ENCODE measurements around the gene TFIP11.

TFIP11 gene

DNA sequence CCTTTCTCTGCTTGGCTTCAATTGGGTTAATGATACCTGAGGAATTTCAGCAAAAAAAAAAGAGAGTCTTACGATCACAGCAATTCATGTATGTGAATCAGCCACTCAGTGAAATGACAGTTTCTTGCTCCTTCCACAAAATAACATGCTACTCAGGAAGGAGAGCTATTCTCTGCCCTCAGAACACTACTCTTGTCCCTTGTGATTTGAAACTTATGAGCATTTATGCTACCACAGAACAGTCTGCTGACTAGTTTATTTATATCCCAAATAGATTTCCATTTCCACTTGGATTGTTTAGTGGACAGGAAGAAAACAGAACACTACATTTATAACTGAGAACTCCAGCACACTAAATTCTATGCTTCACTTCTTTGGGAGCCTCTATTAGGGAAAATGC is 8.5 kb downstream of the TFIP11 start:
- DNase-seq (ENCODE audit: low read depth in 2 of 2): no peak

DNA sequence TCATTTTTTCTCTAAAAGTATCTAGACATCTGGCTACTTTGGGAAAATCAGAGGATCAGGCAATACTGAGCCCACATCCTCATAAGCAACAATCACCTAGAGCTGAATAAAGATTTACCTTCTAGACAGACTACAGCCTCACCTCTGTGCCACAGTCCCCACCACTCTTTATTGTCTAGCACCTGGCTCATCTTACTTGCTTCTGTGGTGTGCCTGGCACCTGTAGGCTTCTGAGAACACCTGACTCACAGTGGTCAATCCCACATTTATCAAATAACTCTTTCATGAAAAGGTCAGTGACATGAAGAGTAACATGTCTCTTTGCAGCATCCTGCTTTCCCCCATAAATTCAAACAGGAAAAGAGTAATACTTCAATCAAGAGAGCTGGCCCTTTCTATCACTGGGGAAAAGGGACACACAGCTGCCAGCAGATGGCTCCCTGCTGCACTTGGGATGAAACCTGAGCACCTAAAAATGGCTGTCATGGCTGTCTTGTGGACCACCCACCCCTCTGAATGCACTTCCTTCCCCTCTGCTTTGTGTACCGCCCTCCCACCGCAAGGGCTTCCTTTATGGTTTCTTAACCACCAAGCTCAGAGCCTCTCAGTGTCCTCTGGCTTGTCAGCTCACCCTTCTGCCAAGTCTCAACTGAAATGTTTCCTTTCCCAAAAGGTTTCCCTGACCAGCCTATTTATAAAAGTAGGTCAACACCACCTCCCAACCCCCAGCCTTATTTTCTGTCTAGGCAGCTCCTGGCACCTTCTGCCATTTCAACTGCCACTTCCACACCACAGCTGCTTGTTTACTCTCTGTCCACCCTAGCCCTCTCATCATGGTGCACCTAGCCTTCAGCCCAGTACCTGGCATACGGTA is 9.3 kb downstream of the TFIP11 start:
- peak in 1 of 2 donors; percentile 32 for DNase-seq (ENCODE audit: low read depth in 2 of 2)

DNA sequence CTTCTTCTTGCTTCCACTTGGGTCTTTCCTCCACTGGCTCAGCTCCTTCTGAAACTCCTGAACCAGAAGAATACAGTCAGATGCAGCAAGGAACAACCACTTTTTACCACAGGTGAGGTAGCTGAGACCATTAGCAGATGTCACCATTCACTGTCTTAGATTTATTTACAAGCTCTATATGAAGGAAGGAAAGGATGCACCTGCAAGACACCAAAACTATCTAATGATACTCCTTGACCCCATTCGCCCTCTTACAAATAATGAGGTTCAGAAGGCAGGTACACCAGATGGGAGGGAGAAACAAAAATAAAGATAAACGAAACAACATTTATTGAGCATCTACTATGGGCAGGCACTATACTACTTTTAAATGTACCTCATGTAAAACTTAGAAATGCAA is 10.3 kb downstream of the TFIP11 start:
- no peak for DNase-seq (ENCODE audit: low read depth in 2 of 2)

DNA sequence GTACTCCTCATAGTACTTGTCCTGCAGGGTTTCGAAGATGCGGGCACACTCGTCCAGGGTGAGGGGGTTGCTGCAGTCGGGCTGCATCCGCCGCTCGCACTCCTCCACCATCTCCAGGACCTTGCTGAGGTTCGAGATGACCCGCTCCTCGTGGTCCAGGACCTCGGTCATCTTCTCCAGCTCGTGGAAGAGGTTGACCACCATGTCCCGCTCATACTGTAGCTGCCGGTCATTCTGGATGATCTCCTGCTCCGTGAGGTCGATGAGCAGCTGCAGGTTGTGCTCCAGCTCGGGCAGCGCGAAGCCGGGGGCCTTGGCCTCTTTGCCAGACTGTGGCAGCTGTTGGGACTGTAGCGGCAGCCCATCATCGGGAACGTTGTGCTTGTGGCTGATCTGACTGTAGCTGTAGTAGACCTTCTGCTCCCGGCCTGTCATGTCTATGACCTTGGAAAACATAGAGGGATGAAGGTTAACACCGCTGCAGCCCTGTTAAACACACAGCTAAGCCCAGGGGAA is 13.0 kb downstream of the TFIP11 start:
- no peak for DNase-seq (ENCODE audit: low read depth in 2 of 2)

DNA sequence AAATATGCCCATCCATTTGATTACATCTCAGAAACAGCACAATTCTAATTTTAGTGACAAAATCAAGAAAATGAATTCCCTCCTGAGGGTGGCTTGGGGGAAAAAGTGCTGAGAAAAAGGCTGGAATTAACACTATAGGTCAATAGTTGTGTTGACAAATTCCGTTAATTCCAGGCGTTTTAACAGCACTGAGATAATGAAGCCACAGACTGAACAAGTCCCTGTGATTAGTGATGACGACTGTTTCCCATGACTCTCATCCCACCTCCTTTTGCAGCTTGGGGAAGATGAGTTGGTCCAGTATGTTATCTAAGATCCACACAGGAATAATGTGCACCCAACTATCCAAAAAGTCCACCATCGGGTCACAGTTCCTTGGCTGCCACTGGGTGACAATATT is 15.8 kb downstream of the TFIP11 start:
- DNase-seq (ENCODE audit: low read depth in 2 of 2): no peak

DNA sequence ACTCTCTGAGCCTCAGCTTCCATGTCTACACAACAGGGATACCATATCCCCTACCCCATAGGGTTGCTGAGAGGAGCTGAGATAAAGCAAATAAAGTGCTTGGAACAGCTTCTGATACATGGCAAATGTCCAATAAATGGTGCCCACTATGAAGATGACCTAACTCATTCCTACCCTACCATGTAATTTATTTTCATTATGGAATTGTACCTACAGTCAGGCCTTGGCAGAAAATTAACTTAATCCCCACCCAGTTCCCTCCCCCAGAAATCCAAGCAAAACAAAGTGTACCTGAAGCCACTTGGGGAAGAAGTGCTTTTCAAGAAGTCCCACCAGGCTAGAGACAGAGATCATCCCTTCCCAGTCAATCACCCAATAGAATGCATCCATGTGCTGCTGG is 17.8 kb downstream of the TFIP11 start:
- DNase-seq (ENCODE audit: low read depth in 2 of 2): no peak

DNA sequence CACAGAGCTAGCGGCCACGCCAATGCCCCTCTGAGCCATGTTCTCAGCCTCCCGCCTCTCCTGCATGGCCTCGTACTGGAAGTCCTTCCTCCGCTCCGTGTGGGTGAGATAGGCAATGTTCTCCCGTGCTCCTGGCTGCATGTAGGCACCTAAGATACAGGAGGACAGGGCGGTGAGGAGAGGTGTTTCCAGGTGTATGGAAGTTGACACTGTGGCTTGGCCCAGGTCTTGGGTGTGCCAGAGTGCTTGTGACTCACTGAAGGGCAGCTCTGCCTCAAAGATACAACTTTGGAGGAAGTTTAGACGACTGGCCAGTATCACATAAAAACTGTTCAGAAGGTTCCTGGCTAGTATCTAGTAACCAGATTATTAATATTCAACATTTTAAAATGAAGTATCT is 20.1 kb downstream of the TFIP11 start:
- DNase-seq (ENCODE audit: low read depth in 2 of 2): no peak

DNA sequence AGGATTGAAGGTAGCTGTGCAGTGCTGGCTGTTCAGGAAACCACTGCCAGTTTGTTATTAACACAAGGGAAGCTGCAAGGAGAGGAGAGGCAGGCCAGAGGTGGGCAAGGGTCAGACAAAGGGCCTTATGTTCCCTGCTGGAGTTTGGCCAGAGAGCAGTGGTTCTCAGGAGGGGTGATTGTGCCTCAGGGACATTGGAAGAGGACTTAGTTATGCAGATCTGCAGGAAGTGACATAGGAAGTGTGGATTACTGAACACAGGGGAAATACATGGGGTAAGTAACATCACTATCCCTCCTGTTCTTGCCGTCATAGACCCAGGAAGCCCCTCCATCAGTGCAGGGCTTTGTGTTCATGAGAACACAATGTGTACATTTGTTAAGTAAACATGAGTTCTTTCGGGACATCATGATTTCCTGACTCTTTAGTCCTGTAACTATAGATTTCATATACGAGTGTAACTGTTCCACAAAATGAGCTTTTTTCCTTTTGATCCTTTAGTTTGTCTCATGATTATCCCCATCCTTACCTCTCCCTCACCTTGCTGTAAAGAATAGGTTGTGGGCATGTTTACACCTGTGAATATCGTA is 22.7 kb downstream of the TFIP11 start:
- DNase-seq (ENCODE audit: low read depth in 2 of 2): no peak

DNA sequence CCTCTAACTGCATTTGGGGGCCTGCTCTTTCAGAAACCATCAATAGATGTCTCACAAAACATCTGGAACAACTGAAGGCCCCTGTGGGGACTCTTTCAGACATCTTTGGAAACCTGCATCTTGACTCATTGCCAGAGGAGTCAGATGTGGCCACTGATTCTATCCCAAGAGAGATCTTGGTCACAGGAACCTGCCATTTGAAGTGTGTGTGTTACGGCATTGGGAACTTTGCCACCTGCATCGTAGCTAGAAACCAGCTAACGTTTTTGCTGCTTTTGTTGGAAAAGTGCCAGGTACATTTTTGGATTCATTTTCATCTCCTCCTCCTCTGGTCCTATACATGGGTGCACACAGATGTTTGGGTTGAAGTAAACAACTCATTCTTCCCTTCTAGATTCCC is 24.3 kb downstream of the TFIP11 start:
- no peak for DNase-seq (ENCODE audit: low read depth in 2 of 2)

DNA sequence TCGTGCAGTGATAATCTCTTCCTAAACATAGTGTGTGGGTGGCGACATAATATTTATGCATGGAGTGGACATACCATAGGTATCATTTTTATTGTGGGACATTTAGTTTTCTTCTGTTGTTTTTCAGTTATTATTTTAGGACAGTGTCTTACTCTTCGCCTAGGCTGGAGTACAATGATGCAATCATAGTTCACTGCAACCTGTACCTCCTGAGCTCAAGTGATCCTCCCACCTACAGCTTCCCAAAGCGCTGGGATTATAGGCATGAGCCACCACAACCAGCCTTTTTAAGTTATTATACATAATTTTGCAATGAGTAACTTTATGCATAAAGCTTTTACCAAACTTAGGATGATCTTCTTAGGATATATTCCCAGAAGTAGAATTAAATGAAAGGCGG is 25.9 kb downstream of the TFIP11 start:
- no peak for DNase-seq (ENCODE audit: low read depth in 2 of 2)

DNA sequence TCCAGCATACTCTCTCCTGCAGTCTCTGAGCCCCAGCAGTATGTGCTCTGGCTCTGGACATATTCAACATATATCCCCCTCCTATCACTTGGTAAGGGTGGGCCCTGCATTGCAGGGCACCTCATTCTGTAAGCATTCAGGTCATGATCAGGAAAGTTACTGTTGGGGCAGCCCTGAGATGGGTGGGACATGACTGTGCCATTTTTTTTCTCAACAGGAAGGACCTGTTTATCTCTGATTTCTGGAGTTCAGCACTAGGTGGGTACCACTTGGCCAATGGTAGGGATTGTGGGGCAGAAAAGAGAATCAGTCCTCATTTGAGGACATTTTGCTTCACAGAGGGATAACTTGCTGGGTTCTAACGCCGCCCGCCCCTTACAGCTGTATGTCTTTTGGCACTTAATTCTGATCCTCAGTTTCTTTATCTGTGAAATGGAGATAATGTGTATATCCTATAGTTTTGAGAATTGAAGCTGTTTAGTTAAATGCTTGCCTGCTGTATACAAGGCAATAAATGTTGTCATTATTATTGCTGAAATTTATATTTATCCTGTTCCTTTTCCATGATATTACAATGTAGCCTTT is 26.4 kb downstream of the TFIP11 start:
- DNase-seq (ENCODE audit: low read depth in 2 of 2): no peak

DNA sequence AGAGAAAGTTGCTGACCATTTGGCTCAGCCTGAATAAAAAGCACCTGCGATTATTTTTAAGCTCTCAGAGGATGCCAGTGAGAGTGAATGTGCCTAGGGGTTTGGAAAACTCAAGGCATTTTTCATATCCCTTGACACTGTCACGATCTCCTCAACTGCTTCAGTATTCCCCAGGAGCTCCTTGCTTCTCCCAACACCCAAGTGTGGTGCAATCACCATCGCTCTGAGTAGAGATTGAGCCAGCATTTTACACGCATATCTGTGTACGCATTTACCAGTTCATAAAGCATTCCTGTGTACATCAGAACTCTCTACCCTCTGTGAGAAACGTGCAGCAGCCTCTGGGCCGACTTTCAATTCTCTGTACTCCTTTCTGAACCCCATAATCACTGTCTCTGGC is 27.3 kb downstream of the TFIP11 start:
- no peak for DNase-seq (ENCODE audit: low read depth in 2 of 2)

DNA sequence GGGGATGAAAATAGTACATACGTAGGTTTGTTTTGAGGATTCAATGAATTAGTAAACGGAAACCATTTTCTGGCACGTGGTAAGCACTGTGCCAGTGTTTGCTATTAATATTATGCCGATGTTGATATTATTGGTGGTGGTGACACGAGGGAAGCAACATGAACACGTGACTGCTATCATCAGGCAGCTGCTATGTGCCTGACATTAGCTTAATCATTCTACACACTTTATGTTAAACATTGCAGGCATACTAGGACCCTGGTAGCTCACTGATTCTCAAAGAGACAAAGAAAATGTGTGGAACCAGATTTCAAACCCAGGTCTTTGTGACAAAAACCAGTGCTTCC is 27.9 kb downstream of the TFIP11 start:
- DNase-seq (ENCODE audit: low read depth in 2 of 2): no peak

DNA sequence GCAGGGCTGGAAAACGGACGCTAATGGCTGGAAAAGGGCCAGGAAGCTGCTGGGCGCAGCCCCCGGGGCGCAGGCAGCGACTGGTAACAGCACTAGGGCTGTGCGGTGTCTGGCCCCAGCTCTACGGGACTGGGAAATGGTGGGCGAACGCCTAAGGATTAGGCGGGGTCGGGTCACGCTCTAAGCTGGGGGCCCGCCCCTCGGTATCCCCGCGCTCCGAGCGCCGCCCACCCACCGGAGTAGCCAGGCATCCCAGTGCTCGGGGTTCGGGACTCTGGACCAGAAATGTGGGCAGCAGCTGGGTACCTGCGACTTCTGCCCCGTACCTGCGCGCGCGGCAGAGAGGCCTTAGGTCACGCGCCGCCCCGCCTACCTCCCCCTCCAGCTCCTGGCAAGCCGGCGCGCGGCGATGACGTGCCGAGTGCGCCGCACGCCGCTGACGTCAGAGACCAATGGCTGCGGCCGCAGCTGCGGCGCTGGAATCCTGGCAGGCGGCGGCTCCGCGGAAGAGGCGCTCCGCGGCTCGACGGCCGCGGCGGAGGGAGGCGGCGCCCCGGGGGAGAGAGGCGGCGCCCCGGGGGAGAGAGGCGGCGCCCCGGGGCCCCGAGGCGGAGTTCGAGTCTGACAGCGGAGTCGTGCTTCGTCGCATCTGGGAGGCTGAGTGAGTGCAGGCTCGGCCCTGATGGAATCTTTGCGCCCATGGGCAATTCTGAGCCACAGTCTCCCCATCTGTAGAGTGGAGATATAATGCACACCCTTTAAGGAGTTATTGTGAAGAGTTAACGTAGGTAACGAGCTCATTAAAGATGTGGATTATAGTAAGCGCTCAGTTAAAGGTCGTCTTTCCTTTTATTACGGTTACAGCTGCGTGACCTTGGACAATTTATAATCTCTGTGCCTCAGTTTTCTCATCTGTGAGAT is 28.6 kb downstream of the TFIP11 start, which contains the start of the genes HPS4 and SRRD:
HPS4 (minus strand) TSS at position 345 of the 921 bp plus-strand sequence. CDS start 2,021 bp downstream, outside the sequence.
SRRD (plus strand) TSS at position 439 of the 921 bp plus-strand sequence; CDS start at position 453, 14 bp downstream.
- DNase-seq (ENCODE audit: low read depth in 2 of 2): peak; percentile 87 to 90

DNA sequence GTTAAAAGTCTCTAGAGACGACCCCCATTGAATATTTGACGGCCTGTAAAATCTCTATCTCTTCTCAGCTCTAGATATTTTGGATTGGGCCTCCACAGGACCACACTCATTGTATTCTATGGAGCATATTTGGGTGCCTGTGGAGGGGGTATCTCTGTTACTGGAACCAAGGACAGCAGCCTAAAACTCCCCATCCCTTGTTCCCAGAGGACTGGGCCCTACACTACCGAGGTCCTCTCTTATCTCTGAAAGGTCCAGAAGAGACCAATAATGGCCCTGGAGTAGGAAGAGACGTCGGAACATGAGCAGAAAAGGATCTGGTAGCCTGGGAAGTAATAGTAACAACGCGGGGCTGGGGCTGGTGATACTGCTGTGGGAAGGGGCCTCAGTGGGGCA is 29.2 kb downstream of the TFIP11 start:
- no peak for DNase-seq (ENCODE audit: low read depth in 2 of 2)

DNA sequence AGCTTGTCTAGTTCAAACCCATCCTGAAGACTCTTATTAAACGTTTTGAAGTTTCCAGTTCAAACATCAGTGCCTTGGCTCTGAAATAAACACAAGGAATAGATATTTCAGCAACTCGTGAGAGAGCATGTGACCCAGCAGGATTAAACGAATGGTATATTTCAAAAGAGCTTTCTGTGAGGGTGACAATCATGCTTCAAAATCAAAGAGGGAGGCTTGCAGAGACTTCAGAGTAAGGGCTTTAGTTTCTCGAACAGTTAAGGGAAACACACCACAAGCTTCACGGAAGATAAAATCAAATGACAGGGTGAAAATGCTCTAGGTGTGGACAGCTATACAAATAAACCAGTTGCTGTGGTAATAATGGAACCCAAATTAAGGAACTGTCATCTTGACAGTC is 30.1 kb downstream of the TFIP11 start:
- no peak for DNase-seq (ENCODE audit: low read depth in 2 of 2)

DNA sequence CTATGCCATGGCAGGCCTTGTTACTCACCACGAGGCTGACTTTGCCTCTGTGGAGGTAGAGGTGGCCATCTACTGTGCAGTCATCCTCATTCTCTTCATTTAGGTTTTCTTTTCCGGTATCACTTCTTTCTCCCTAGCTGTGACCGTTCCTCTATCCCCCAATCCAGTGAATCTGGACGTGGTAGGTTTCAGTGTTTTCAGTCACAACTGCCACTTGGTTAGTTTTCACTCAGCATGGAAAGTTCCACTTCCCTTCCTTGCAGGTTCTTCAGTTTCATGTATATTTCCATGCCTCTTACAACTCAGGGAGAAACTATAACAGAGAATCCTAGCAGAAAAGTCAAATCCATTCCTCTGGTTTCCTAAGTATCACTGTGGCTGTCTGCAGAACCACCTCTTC is 30.6 kb downstream of the TFIP11 start:
- DNase-seq (ENCODE audit: low read depth in 2 of 2): no peak

DNA sequence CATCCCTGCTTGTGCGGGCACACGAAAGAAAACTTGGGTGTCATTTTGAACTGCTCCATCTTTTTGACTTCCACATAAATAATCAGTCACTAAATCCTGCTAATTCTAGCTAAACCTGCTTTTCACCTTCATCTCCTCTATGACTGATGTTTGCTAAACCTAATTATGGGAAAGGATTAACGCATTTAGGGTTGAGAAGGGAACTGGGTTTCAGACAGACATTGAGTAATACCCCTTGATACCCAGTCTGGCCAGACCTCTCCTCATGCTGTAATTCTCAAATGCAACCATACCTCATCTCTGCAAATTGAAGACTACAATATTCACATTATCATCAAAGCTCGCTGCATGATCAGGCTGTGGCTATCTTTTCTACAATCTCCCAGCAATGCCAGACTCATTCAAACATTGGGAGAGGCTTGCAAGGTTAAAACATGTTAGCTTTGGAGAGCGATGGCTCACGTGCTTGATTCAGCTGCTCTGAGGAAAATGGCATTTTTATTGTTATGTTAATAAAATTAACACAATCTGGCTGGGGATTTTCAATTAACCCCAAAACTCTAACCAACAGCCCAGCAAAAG is 31.1 kb downstream of the TFIP11 start:
- DNase-seq (ENCODE audit: low read depth in 2 of 2): no peak

DNA sequence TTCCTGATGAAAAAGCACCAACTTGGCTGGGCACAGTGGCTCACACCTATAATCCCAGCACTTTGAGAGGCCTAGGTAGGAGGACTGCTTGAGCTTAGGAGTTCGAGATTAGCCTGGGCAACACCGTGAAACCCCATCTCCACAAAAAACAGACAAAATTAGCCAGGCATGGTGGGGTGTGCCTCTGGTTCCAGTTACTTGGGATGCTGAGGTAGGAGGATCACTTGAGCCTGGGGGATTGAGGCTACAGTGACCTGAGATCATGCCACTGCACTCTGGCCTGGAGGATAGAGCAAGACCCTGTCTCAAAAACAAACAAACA is 31.7 kb downstream of the TFIP11 start:
- no peak for DNase-seq (ENCODE audit: low read depth in 2 of 2)

DNA sequence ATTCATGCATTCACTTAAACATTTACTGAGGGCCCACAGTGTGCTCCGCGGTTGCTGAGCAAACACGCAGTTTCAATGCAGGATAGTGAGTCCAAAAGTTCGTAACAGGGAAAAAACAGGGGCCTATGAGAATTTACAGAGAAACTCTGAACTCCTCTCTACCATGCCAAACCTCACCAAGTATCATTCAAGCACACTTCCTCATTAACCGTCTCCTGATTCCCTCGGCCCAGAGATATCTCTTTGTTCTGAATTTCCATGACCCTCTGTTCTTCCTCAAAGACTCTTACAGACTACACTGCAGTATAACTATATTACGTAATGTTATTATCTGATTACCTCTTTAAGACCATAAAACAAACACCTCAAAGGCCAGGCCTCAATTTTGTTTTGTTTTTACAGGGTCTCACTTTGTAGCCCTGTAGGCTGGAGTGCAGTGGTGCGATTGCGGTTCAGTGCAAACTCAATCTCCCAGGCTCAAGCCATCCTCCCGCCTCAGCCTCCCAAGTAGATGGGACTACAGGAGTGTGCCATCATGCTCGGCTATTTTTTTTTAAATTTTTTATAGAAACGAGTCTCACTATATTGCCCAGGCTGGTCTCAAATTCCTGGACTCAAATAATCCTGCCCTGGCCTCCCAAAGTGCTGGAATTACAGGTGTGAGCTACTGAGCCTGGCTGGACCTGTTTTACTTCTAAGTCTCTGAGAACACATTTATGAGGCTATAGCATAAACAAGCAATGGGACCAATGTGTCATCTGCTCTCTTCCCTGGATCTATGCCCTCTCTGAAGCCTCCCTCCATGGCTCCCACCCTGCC is 32.3 kb downstream of the TFIP11 start:
- DNase-seq (ENCODE audit: low read depth in 2 of 2): no peak

Data from stimulated activated CD8-positive, alpha-beta memory T cell treated with anti-CD3 and anti-CD28 coated beads, Interleukin-7, amount 100 ng/mL, for 1 hour (primary cell).